Osteoblast (primary cell): ENCODE results near the gene ELF1. TPM values are rescaled to one million over a fixed set of nuclear protein-coding genes. Genes with fewer than 3 reads are reported as not detected.
"Not testable (repeated sequence)": the region's sequence is repeated elsewhere in the genome, so short reads cannot be mapped to it uniquely, and the experiment has no call there.

ENCODE experiments used
- DNase-seq: peaks from one replicate; pipeline ENCODE4 v3.0.0; 2011; ENCODE audit warnings: low spot score, mixed read lengths; ENCODE audit not compliant: insufficient read length; ENCODE audit errors: missing footprints
- H2AFZ ChIP-seq: 2 replicates; pipeline ENCODE4 v1.6.0; 2011; ENCODE audit warnings: mild to moderate bottlenecking, low read length
- H3K27ac ChIP-seq: 2 replicates; pipeline ENCODE4 v1.5.1; 2011; ENCODE audit warnings: mild to moderate bottlenecking, low read depth, low read length, moderate library complexity
- H3K27me3 ChIP-seq: 2 replicates; pipeline ENCODE4 v1.6.0; 2012; ENCODE audit warnings: mild to moderate bottlenecking, control low read depth, inconsistent platforms, low read length, moderate library complexity; ENCODE audit not compliant: insufficient read depth
- H3K36me3 ChIP-seq: 2 replicates; pipeline ENCODE4 v1.5.1; 2011; ENCODE audit warnings: mild to moderate bottlenecking, low read length, control low read depth, moderate library complexity; ENCODE audit not compliant: insufficient read depth
- H3K4me1 ChIP-seq: 2 replicates; pipeline ENCODE4 v1.5.1; 2011; ENCODE audit warnings: mild to moderate bottlenecking, low read length, control low read depth, moderate library complexity; ENCODE audit not compliant: insufficient read depth
- H3K4me2 ChIP-seq: 2 replicates; pipeline ENCODE4 v1.6.0; 2011; ENCODE audit warnings: mild to moderate bottlenecking, low read length; ENCODE audit not compliant: insufficient read depth
- H3K4me3 ChIP-seq: fragments of 200-600 bp; sonication (generic); 3 replicates; pipeline ENCODE4 v1.5.1; 2012; ENCODE audit warnings: mild to moderate bottlenecking, low read length, inconsistent platforms; ENCODE audit not compliant: insufficient read depth
- H3K79me2 ChIP-seq: 2 replicates; pipeline ENCODE4 v1.6.0; 2012; ENCODE audit warnings: mild to moderate bottlenecking, low read length, control low read depth, inconsistent platforms; ENCODE audit not compliant: insufficient read depth
- H3K9me3 ChIP-seq: 2 replicates; pipeline ENCODE4 v1.5.1; 2011; ENCODE audit warnings: low read depth, low read length, control low read depth
- H4K20me1 ChIP-seq: 2 replicates; pipeline ENCODE4 v1.6.0; 2012; ENCODE audit warnings: mild to moderate bottlenecking, low read length, control low read depth; ENCODE audit not compliant: insufficient read depth
- CTCF ChIP-seq: IDR thresholded peaks from 2 replicates; pipeline ENCODE4 v1.5.1; 2011; ENCODE audit warnings: mild to moderate bottlenecking, low read depth, low read length, moderate library complexity; ENCODE audit errors: extremely low read depth
- total RNA-seq: library from RNA; depleted of rRNA; stranded (reverse); fragments of >200 nt; gene quantifications from 2 replicates; pipeline ENCODE4 v1.2.3, GENCODE V29; 2012

ELF1 gene
- total RNA-seq, 1 donor = 63.0 TPM

- Histone ChIP-seq H3K79me2 (peaks cover 65% of the 10 kb centered on the region), H3K4me1 (peaks cover 13% of the 10 kb centered on the region), H3K27me3 (no peaks in the 10 kb centered on the region), H3K36me3 (no peaks in the 10 kb centered on the region), H4K20me1 (peaks cover 2% of the 10 kb centered on the region), H2AFZ (no peak overlapping the region), H3K4me3 (no peak overlapping the region), H3K9me3 (no peaks in the 10 kb centered on the region), H3K27ac (no peak overlapping the region), H3K4me2 (no peak overlapping the region)
- no peak for DNase-seq
- TF ChIP-seq CTCF = no peak
Measured at GRCh38 chr13:40980461-40980860, 38.7 kb downstream of the ELF1 start.

- no peak for TF ChIP-seq CTCF
- no peak overlapping the region for H3K4me2 ChIP-seq
- H2AFZ ChIP-seq = no peak overlapping the region
- H3K9me3 ChIP-seq = no peaks in the 10 kb centered on the region
- peaks cover 65% of the 10 kb centered on the region for H3K79me2 ChIP-seq
- no peaks in the 10 kb centered on the region for H3K36me3 ChIP-seq
- peaks cover 16% of the 10 kb centered on the region for H3K4me1 ChIP-seq
- H3K27me3 ChIP-seq = no peaks in the 10 kb centered on the region
- H3K27ac ChIP-seq = no peak overlapping the region
- no peak for DNase-seq
- peaks cover 11% of the 10 kb centered on the region for H4K20me1 ChIP-seq
- no peak overlapping the region for H3K4me3 ChIP-seq
Measured at GRCh38 chr13:40979232-40979631, 39.9 kb downstream of the ELF1 start.

DNA sequence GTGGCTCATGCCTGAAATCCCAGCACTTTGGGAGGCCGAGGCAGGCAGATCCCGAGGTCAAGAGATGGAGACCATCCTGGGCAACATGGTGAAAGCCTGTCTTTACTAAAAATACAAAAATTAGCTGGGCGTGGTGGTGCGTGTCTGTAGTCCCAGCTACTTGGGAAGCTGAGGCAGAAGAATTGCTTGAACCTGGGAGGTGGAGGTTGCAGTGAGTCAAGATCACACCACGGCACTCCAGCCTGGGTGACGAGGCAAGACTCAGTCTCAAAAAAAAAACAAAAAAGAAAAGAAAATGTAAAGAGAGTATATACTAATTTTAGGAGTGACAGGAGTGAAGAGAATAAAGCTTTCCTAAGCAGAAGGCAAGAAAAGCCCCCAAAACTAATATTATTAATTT, 41.0 kb downstream of the ELF1 start:
- not testable (repeated sequence) for DNase-seq, H3K27me3 ChIP-seq, H3K27ac ChIP-seq, H2AFZ ChIP-seq, H3K4me3 ChIP-seq, H3K9me3 ChIP-seq, H3K36me3 ChIP-seq, H3K4me2 ChIP-seq
- peaks cover 12% of the 10 kb centered on the region for H3K4me1 ChIP-seq
- peaks cover 16% of the 10 kb centered on the region for H4K20me1 ChIP-seq
- peaks cover 66% of the 10 kb centered on the region for H3K79me2 ChIP-seq

GRCh38 chr13:40975441-40975840, 43.7 kb downstream of the ELF1 start:
- no peaks in the 10 kb centered on the region for H3K36me3 ChIP-seq
- no peaks in the 10 kb centered on the region for H3K27me3 ChIP-seq
- H3K79me2 ChIP-seq = peaks cover 78% of the 10 kb centered on the region
- H2AFZ ChIP-seq = no peak overlapping the region
- TF ChIP-seq CTCF = no peak
- DNase-seq = no peak
- no peak overlapping the region for H3K4me2 ChIP-seq
- no peaks in the 10 kb centered on the region for H3K9me3 ChIP-seq
- no peak overlapping the region for H3K4me3 ChIP-seq
- H4K20me1 ChIP-seq = peaks cover 31% of the 10 kb centered on the region
- no peak overlapping the region for H3K27ac ChIP-seq
- H3K4me1 ChIP-seq = peaks cover 9% of the 10 kb centered on the region
